ENCODE data around the gene CACNA2D2. TPM values are rescaled to one million over a fixed set of nuclear protein-coding genes. Genes with fewer than 3 reads are reported as not detected.

CACNA2D2 gene
- total and polyA plus RNA-seq, 3 donors from 2014 or later = 15.9 to 19.3 (median 16.1) TPM

DNA sequence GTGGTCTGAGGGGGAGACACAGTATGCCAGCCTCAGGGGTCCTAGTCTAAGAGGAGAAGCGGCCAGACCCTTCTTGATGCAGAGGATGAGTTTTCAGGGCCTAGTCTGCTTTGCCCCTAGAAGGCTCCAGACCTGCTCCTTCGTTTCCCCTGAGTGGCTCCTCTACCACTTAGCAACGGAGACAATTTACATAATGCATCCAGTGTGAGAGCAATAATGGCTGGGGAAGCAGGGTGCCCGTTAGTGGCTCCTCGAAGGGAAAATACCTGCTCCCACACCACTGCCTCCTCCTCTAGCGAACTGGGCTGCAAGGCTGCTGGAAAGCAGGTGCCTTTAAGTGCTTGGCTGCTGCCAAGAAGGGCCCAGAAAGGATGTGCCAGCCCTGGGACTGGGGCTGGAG, 38.9 kb downstream of the CACNA2D2 start:
- Histone ChIP-seq H3K27ac (no peak overlapping the region), H3K27me3 (no peaks in the 10 kb centered on the region), H3K36me3 (ENCODE audit: low read depth, missing control alignments) (no peaks in the 10 kb centered on the region), H3K4me3 (no peak overlapping the region), H3K4me1 (no peaks in the 10 kb centered on the region), H3K9me3 (no peaks in the 10 kb centered on the region)
- 71 to 84% methylated on average over 3 to 6 of the region's 6 CpGs for WGBS, 2 donors
- intact Hi-C loops (cut with DNase I; ENCODE audit: low total_unique reads) = no loop called here
- no peak for TF ChIP-seq POLR2A (IDR thresholded peaks at IDR 0.05)
- TF ChIP-seq, protein P1, sequence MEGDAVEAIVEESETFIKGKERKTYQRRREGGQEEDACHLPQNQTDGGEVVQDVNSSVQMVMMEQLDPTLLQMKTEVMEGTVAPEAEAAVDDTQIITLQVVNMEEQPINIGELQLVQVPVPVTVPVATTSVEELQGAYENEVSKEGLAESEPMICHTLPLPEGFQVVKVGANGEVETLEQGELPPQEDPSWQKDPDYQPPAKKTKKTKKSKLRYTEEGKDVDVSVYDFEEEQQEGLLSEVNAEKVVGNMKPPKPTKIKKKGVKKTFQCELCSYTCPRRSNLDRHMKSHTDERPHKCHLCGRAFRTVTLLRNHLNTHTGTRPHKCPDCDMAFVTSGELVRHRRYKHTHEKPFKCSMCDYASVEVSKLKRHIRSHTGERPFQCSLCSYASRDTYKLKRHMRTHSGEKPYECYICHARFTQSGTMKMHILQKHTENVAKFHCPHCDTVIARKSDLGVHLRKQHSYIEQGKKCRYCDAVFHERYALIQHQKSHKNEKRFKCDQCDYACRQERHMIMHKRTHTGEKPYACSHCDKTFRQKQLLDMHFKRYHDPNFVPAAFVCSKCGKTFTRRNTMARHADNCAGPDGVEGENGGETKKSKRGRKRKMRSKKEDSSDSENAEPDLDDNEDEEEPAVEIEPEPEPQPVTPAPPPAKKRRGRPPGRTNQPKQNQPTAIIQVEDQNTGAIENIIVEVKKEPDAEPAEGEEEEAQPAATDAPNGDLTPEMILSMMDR (IDR thresholded peaks at IDR 0.05) = no peak
- DNase-seq = no peak

DNA sequence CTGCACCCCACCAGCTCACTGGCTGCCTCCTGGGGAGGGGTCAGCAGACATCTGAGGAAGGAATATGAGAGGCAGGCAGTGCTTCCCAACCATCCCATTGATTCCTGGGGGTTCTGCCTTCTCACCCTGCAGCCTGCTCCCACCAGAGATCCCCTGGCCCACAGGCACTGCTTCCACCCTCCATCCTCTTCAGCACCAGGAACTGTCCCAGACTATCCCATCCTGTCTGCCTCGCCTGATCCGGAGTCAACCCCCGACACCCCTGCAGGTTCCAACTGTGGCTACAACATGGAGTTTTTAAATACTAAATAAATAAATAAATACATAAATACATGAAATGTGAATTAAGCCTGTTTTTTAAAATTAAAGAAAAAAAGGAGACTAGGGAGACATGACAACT, 43.6 kb downstream of the CACNA2D2 start:
- no peak for DNase-seq
- no peaks in the 10 kb centered on the region for H3K36me3 ChIP-seq (ENCODE audit: low read depth, missing control alignments)
- 84 to 88% methylated on average over 3 of the region's 3 CpGs for WGBS, 2 donors
- no peaks in the 10 kb centered on the region for H3K4me1 ChIP-seq
- no peak overlapping the region for H3K27ac ChIP-seq
- no peaks in the 10 kb centered on the region for H3K27me3 ChIP-seq
- H3K9me3 ChIP-seq = no peaks in the 10 kb centered on the region
- intact Hi-C loops (cut with DNase I; ENCODE audit: low total_unique reads) = no loop called here
- TF ChIP-seq, protein P1 (IDR thresholded peaks at IDR 0.05) = no peak
- no peak for TF ChIP-seq POLR2A (IDR thresholded peaks at IDR 0.05)
- H3K4me3 ChIP-seq = no peak overlapping the region

DNA sequence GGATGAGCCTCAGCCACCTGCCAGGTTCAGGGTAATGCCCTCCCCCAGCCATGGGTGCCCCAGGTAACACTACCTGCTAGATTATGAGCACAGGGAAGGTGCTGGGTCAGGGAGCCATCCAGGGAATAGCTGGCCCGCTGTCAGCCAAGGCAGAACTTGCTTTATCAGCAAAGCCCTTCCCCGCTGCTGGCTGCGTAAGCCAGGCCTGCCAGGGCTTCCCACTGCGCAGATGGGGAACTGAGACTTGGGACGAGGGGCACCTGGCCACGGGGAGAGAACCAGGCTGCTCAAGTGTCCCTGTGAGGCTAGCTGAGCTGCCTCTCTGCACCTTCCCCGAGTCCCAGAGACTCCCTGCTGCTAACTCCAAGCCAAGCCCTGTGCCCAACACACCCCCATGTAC, 45.4 kb downstream of the CACNA2D2 start:
- Histone ChIP-seq H3K4me1 (no peaks in the 10 kb centered on the region), H3K27me3 (no peaks in the 10 kb centered on the region), H3K4me3 (no peak overlapping the region), H3K9me3 (no peaks in the 10 kb centered on the region), H3K36me3 (ENCODE audit: low read depth, missing control alignments) (no peaks in the 10 kb centered on the region), H3K27ac (no peak overlapping the region)
- no peak for DNase-seq
- 93% methylated on average over 7 of the region's 7 CpGs; no CpG with 5 or more reads in 1 of the 2 donors for WGBS, 2 donors
- intact Hi-C loops (cut with DNase I; ENCODE audit: low total_unique reads) = no loop called here
- TF ChIP-seq, protein P1 (IDR thresholded peaks at IDR 0.05) = no peak
- TF ChIP-seq POLR2A (IDR thresholded peaks at IDR 0.05) = no peak

DNA sequence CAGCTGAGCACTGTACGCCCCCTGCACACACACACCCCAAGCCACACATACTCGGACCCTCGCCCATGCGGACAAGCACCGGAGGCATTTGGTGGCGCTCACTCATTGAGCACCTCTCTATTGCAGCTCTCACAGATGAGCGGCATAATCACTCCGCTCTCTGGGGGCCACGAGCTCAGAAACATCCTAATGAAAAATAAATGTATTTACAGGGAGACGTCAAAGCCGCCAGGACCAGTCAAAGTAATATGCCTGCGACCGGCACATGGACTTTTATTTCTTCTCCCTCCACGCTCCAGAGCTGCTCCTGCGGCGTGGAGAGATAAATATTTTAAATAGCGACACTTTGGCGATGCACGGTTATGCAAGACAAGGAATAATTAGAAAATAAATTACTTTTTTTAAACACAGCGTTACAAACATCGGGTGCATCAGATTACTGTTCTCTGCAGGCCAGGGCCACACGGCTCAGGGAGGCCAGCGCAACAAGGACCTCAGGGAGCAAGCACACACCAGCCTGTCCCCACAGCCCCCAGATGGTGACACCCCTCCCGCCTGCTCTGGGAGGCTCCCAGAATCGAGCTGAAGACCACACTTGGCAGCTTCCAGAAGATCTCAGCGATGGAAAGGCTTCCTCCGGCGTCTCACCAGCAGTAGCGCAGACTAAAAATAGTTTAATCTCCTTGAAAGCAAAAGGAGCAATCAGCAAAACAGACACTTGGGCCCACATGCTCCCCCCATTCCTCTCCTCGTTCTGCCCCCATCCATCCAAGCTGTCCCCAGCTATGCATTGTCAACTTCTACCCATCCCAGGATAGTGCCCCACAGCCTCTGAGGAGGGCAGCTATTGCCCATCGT, 48.0 kb downstream of the CACNA2D2 start:
- Histone ChIP-seq H3K36me3 (ENCODE audit: low read depth, missing control alignments) (no peaks in the 10 kb centered on the region), H3K9me3 (no peaks in the 10 kb centered on the region), H3K4me1 (no peaks in the 10 kb centered on the region), H3K27ac (no peak overlapping the region), H3K27me3 (no peaks in the 10 kb centered on the region), H3K4me3 (no peak overlapping the region)
- TF ChIP-seq POLR2A (IDR thresholded peaks at IDR 0.05) = no peak
- TF ChIP-seq, protein P1 (IDR thresholded peaks at IDR 0.05) = no peak
- DNase-seq = no peak
- WGBS, 2 donors = 83 to 86% methylated on average over 31 of the region's 31 CpGs
- intact Hi-C loops (cut with DNase I; ENCODE audit: low total_unique reads) = no loop called here
